Measurements from ENCODE around the gene PSME3IP1.

- TF ChIP-seq GABPA (IDR thresholded peaks at IDR 0.05; ENCODE audit: low read depth) (no peak), CTCF (IDR thresholded peaks at IDR 0.05; ENCODE audit: insufficient read depth, low read length) (no peak), POLR2AphosphoS5 (IDR thresholded peaks at IDR 0.05; ENCODE audit: low read depth) (no peak)
- TF ChIP-seq, protein P1, sequence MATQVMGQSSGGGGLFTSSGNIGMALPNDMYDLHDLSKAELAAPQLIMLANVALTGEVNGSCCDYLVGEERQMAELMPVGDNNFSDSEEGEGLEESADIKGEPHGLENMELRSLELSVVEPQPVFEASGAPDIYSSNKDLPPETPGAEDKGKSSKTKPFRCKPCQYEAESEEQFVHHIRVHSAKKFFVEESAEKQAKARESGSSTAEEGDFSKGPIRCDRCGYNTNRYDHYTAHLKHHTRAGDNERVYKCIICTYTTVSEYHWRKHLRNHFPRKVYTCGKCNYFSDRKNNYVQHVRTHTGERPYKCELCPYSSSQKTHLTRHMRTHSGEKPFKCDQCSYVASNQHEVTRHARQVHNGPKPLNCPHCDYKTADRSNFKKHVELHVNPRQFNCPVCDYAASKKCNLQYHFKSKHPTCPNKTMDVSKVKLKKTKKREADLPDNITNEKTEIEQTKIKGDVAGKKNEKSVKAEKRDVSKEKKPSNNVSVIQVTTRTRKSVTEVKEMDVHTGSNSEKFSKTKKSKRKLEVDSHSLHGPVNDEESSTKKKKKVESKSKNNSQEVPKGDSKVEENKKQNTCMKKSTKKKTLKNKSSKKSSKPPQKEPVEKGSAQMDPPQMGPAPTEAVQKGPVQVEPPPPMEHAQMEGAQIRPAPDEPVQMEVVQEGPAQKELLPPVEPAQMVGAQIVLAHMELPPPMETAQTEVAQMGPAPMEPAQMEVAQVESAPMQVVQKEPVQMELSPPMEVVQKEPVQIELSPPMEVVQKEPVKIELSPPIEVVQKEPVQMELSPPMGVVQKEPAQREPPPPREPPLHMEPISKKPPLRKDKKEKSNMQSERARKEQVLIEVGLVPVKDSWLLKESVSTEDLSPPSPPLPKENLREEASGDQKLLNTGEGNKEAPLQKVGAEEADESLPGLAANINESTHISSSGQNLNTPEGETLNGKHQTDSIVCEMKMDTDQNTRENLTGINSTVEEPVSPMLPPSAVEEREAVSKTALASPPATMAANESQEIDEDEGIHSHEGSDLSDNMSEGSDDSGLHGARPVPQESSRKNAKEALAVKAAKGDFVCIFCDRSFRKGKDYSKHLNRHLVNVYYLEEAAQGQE (IDR thresholded peaks at IDR 0.05; ENCODE audit: insufficient replicate concordance, low read depth), result no peak
Measured at GRCh38 chr16:57123974-57124674, 61.7 kb downstream of the PSME3IP1 start.
